HepG2 (cell line): Measurements from ENCODE around the gene MMP25. TPM values are rescaled to one million over a fixed set of nuclear protein-coding genes. Genes with fewer than 3 reads are reported as not detected.
A peak's percentile ranks its signal among the peaks of the same experiment; 100 is the strongest.

Experiments
- ATAC-seq: fragments of 200-7000 bp; cut with Tn5 transposase; 3 replicates; pipeline ENCODE4 v1.9.1; 2020; ENCODE audit warnings: mild to moderate bottlenecking, moderate library complexity
- BruUV-seq: library from RNA; stranded (reverse); fragments of 400-500 nt; replicated peaks from 2 replicates; lab custom pipeline; 2021; lab: Mats Ljungman, UMichigan
- CTCF ChIA-PET: fragments of 300-600 bp; formaldehyde crosslinking; extraction: SDS; loops from one replicate; lab custom pipeline; 2021; ENCODE audit warnings: low total read pairs, inconsistent platforms, low intra/inter-chr PET ratio; lab: Yijun Ruan, JAX
- POLR2A ChIA-PET: fragments of 350-600 bp; sonication (Branson Sonifier 250); formaldehyde crosslinking; loops from one replicate; lab custom pipeline; 2020; ENCODE audit warnings: antibody characterized with exemption, inconsistent platforms; lab: Yijun Ruan, JAX
- DNase-seq: peaks from one replicate; pipeline ENCODE4 v3.0.0-alpha.2; 2015; ENCODE audit warnings: low spot score
- FAIRE-seq: peaks from 3 replicates; lab custom pipeline; 2011; peaks lifted over from hg19 to GRCh38; lab: Jason Lieb, UNC
- H2AFZ ChIP-seq: one replicate; pipeline ENCODE4 v1.6.1; 2011; ENCODE audit warnings: low read length, inconsistent platforms
- H3K27ac ChIP-seq: fragments of 300-600 bp; 3 replicates; pipeline ENCODE4 v1.8.0; 2011; ENCODE audit warnings: mixed run types, mild to moderate bottlenecking, mixed read lengths, low read length, inconsistent platforms; ENCODE audit not compliant: insufficient read depth; ENCODE audit errors: extremely low read length
- H3K27me3 ChIP-seq, 2 experiments: fragments of 200-600 bp in 1 of 2; 2 replicates in 1 of 2; 3 replicates in 1 of 2; pipeline versions ENCODE4 v1.6.0 to v1.8.0; 2011; ENCODE audit warnings: low read length in 2 of 2, mild to moderate bottlenecking in 2 of 2, moderate library complexity in 2 of 2, inconsistent platforms in 1 of 2; ENCODE audit not compliant: insufficient read depth in 2 of 2, control insufficient read depth in 1 of 2
- H3K36me3 ChIP-seq, 2 experiments: fragments of 200-600 bp in 1 of 2; replicated peaks in 1 of 2; 2 replicates in 1 of 2; 3 replicates in 1 of 2; pipeline versions ENCODE4 v1.5.1 to v1.8.0; 2011; ENCODE audit warnings: low read length in 2 of 2, inconsistent platforms in 1 of 2; ENCODE audit not compliant: insufficient read depth in 2 of 2, control insufficient read depth in 1 of 2
- H3K4me1 ChIP-seq: 2 replicates; pipeline ENCODE4 v1.5.1; 2012; ENCODE audit warnings: low read length, inconsistent platforms; ENCODE audit not compliant: insufficient read depth
- H3K4me2 ChIP-seq: 2 replicates; pipeline ENCODE4 v1.6.0; 2011; ENCODE audit warnings: low read depth, low read length, inconsistent platforms
- H3K4me3 ChIP-seq, 3 experiments: fragments of 200-600 bp in 1 of 3; sonication (generic), shearing (Covaris generic) in 1 of 3; replicated peaks in 1 of 3; 2 replicates each; pipeline ENCODE4 v1.5.1; 2011 to 2016; ENCODE audit warnings: low read length in 3 of 3, inconsistent platforms in 2 of 3, low read depth in 2 of 3, mild to moderate bottlenecking in 2 of 3, control low read depth in 1 of 3, mixed read lengths in 1 of 3; ENCODE audit not compliant: insufficient read depth in 1 of 3
- H3K79me2 ChIP-seq: one replicate; pipeline ENCODE4 v1.6.1; 2011; ENCODE audit warnings: low read length, inconsistent platforms; ENCODE audit not compliant: insufficient read depth
- H3K9ac ChIP-seq: 2 replicates; pipeline ENCODE4 v1.6.0; 2011; ENCODE audit warnings: mild to moderate bottlenecking, low read depth, low read length, inconsistent platforms; ENCODE audit not compliant: insufficient read depth
- H3K9me3 ChIP-seq: 2 replicates; pipeline ENCODE4 v1.5.1; 2012; ENCODE audit warnings: mild to moderate bottlenecking, low read length
- H4K20me1 ChIP-seq: 2 replicates; pipeline ENCODE4 v1.6.0; 2011; ENCODE audit warnings: inconsistent platforms, mild to moderate bottlenecking, low read length, moderate library complexity; ENCODE audit not compliant: insufficient read depth
- AGO2 ChIP-seq: fragments of 200-400 bp; formaldehyde crosslinking; optimal IDR thresholded peaks from 2 replicates; pipeline ENCODE3; 2017; ENCODE audit warnings: mild to moderate bottlenecking, low read depth, low read length, moderate library complexity
- CAMTA2 ChIP-seq: sonication (generic); formaldehyde crosslinking; IDR thresholded peaks from 2 replicates; pipeline ENCODE4 v1.4.0; 2020; ENCODE audit warnings: mild to moderate bottlenecking, missing genetic modification reagents, borderline replicate concordance
- FOXP1 ChIP-seq, 2 experiments: fragments of 450-650 bp in 1 of 2; IDR thresholded peaks; 2 replicates each; pipeline ENCODE4 v1.6.1; 2017 to 2018; ENCODE audit warnings: antibody characterized with exemption in 1 of 2
- MTA1 ChIP-seq: sonication (generic); formaldehyde crosslinking; IDR thresholded peaks from 2 replicates; pipeline ENCODE4 v1.4.0; 2020; ENCODE audit warnings: missing genetic modification reagents, mild to moderate bottlenecking, borderline replicate concordance
- NCOA2 ChIP-seq: sonication (generic); formaldehyde crosslinking; IDR thresholded peaks from 2 replicates; pipeline ENCODE4 v1.8.0; 2022; ENCODE audit warnings: inconsistent platforms
- NFATC3 ChIP-seq: sonication (generic); formaldehyde crosslinking; IDR thresholded peaks from 2 replicates; pipeline ENCODE4 v1.5.1; 2020; ENCODE audit warnings: mild to moderate bottlenecking, missing genetic modification reagents
- POLR2A ChIP-seq, 2 experiments: IDR thresholded peaks; 2 replicates each; pipeline ENCODE4 v1.6.1; 2011; ENCODE audit warnings: low read depth in 2 of 2, low read length in 2 of 2, mild to moderate bottlenecking in 1 of 2, moderate library complexity in 1 of 2; ENCODE audit not compliant: insufficient read depth in 1 of 2
- SP2 ChIP-seq: sonication (generic); formaldehyde crosslinking; IDR thresholded peaks from 2 replicates; pipeline ENCODE4 v1.5.1; 2020; ENCODE audit warnings: mild to moderate bottlenecking, missing genetic modification reagents
- SRSF9 ChIP-seq: fragments of 200-400 bp; formaldehyde crosslinking; IDR thresholded peaks from 2 replicates; pipeline ENCODE4 v1.6.1; 2018; ENCODE audit warnings: borderline replicate concordance, mild to moderate bottlenecking, low read depth, low read length; ENCODE audit not compliant: insufficient read depth, poor library complexity, severe bottlenecking
- ZNF326 ChIP-seq: sonication (generic); formaldehyde crosslinking; IDR thresholded peaks from 2 replicates; pipeline ENCODE4 v1.4.0; 2020; ENCODE audit warnings: missing genetic modification reagents, borderline replicate concordance
- ZNF496 ChIP-seq: sonication (generic); formaldehyde crosslinking; IDR thresholded peaks from 2 replicates; pipeline ENCODE4 v1.8.1; 2023; ENCODE audit warnings: mild to moderate bottlenecking, moderate library complexity, missing genetic modification reagents; ENCODE audit not compliant: insufficient replicate concordance
- ZNF672 ChIP-seq: sonication (generic); formaldehyde crosslinking; IDR thresholded peaks from 2 replicates; pipeline ENCODE4 v1.8.1; 2022; ENCODE audit warnings: missing genetic modification reagents
- WGBS: methylation state at CpG from one replicate; pipeline ENCODE4 v1.1.6; 2017; ENCODE audit warnings: low lambda C conversion rate; 5-methylcytosine and 5-hydroxymethylcytosine counted together
- in situ Hi-C: cut with HindIII; loops from 2 replicates; pipeline ENCODE4 v1.10.0; 2017; ENCODE audit warnings: low pct_unique_long_range_greater_than_20kb; ENCODE audit not compliant: extremely low pct_ligation_motif_present
- intact Hi-C: fragments of 100-400 bp; cut with micrococcal nuclease; formaldehyde crosslinking; loops from one replicate; pipeline ENCODE4 v1.10.0; 2022; ENCODE audit not compliant: unreplicated experiment
- polyA plus RNA-seq, 8 experiments: library from polyadenylated mRNA; depleted of rRNA in 3 of 8; stranded (reverse) in 7 of 8; unstranded in 1 of 8; fragments of >200 nt; fragmentation: Illumina TruSeq in 4 of 8; extraction: Trizol in 4 of 8; gene quantifications; 2 replicates each; pipeline versions ENCODE4 v1.2.1 to v1.2.3, GENCODE V29; 2011 to 2016; ENCODE audit warnings: low read depth in 4 of 8, missing spikeins in 1 of 8, mixed read lengths in 1 of 8; ENCODE audit not compliant: insufficient read depth in 1 of 8
- total RNA-seq, 5 experiments: library from RNA; depleted of rRNA; stranded (reverse); fragments of >200 nt; fragmentation: Illumina TruSeq; extraction: Trizol; gene quantifications; 2 replicates each; pipeline ENCODE4 v1.2.3, GENCODE V29; 2016; ENCODE audit warnings: low read depth in 1 of 5
- TF ChIP-seq, protein P1 (sequence below): sonication (generic); formaldehyde crosslinking; IDR thresholded peaks from 2 replicates; pipeline ENCODE4 v1.5.0; 2020; ENCODE audit warnings: missing genetic modification reagents
- TF ChIP-seq, protein P2 (sequence below): IDR thresholded peaks from 2 replicates; pipeline ENCODE4 v1.6.1; 2016; ENCODE audit warnings: low read depth, borderline replicate concordance

Gene MMP25
- total and polyA plus RNA-seq, 2 of the 13 experiments (the other 11 are each of a cell fraction or from before 2014, with no cell fraction given): 0.04 to 0.08 TPM

DNA sequence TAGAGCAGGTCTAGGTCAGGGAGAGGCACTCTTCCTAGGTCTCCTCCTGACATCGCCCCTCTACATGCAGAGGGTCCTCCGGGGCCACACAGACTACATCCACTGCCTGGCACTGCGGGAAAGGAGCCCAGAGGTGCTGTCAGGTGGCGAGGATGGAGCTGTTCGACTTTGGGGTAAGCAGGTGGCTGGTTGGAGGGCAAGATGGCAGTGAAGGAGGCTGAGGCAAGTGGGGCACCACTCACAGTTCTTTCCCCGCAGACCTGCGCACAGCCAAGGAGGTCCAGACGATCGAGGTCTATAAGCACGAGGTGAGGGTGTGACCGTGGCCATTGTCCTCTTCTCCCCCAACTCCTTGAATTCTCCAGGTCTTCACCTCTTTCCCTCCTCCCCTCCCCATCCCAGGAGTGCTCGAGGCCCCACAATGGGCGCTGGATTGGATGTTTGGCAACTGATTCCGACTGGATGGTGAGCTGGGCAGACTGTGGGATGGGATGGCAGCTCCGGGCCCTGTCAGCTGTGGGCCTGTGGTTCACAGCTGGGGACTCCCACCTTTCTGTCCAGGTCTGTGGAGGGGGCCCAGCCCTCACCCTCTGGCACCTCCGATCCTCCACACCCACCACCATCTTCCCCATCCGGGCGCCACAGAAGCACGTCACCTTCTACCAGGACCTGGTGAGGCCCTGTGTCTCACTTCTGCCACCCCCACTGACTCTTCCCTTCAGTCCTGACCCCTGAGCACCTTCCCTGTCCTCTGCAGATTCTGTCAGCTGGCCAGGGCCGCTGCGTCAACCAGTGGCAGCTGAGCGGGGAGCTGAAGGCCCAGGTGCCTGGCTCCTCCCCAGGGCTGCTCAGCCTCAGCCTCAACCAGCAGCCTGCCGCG, 19.5 kb upstream of the MMP25 start:
- ChIA-PET CTCF (no interaction called here), POLR2A (interaction anchor here (0.9 to 18.8 kb wide), 8 partner anchors 16 to 104 kb away, joined by 3 to 750 read pairs (median 6); partner anchors contain the start of genes CLDN9 and IL32)
- intact Hi-C loops: no loop called here
- Histone ChIP-seq H3K27me3 (peaks cover 5 to 32% of the 10 kb centered on the region in 2 experiments), H3K36me3 (peaks cover 16 to 17% of the 10 kb centered on the region in 2 experiments; a peak in 4 of 5 replicates), H3K4me1 (peaks cover 47% of the 10 kb centered on the region), H3K9ac (no peak overlapping the region)
- DNase-seq: no peak
- no peak for FAIRE-seq
- TF ChIP-seq SP2 (no peak), POLR2A (IDR thresholded peaks at IDR 0.05; ENCODE audit: insufficient read depth in 1 of 2, low read depth in 2 of 2, low read length in 2 of 2) (0 out of 4 replicates have a peak, but pooled peaks of 1 of the 2 experiments have one; percentile 16), AGO2 (peak; percentile 40)
- TF ChIP-seq, all 625 proteins: peak for 2
- Histone ChIP-seq H3K79me2 (peaks cover 5% of the 10 kb centered on the region), H4K20me1 (peaks cover 23% of the 10 kb centered on the region; the same call in 1 of the 2 replicates), H3K9me3 (no peaks in the 10 kb centered on the region), H3K27ac (no peak overlapping the region), H3K4me3 (no peak overlapping the region), H2AFZ (no peak overlapping the region), H3K4me2 (no peak overlapping the region)
- in situ Hi-C loops: no loop called here
- 94% methylated on average over 21 of the region's 24 CpGs for WGBS
- no peak for ATAC-seq
- BruUV-seq: no TSS peak

DNA sequence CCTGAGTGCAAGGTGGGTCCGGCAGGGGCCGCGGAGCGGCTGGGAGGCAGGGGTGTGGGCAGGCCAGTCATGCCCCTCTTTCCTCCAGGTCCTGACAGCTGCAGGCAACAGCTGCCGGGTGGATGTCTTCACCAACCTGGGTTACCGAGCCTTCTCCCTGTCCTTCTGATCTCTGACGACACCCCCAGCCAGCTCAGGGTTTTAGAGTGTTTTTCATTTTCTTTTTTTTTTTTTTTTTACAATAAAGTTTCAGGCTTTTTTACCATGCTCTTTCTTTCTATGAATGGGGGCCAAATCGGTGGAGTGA, 18.9 kb upstream of the MMP25 start:
- BruUV-seq: no TSS peak
- intact Hi-C loops (no loop called here), in situ Hi-C loops (no loop called here)
- 93% methylated on average over 8 of the region's 8 CpGs for WGBS
- FAIRE-seq: no peak
- ChIA-PET POLR2A (interaction anchor here (0.9 to 18.8 kb wide), 13 partner anchors 8 to 107 kb away, joined by 3 to 750 read pairs (median 6); partner anchors contain the start of genes CLDN9, IL32, KREMEN2 and PKMYT1), CTCF (interaction anchor here (1.7 kb wide), 1 partner anchor 24 kb away, joined by 11 read pairs; no protein-coding TSS in a partner anchor)
- H3K79me2 ChIP-seq: peaks cover 4% of the 10 kb centered on the region
- H3K4me1 ChIP-seq: peaks cover 41% of the 10 kb centered on the region
- no peak overlapping the region for H3K4me2 ChIP-seq
- H3K36me3 ChIP-seq: peaks cover 16 to 17% of the 10 kb centered on the region in 2 experiments; a peak in 4 of 5 replicates
- no peaks in the 10 kb centered on the region for H3K9me3 ChIP-seq
- H3K9ac ChIP-seq: no peak overlapping the region
- DNase-seq: no peak
- no peak overlapping the region for H3K27ac ChIP-seq
- no peak for ATAC-seq
- H2AFZ ChIP-seq: no peak overlapping the region
- H3K4me3 ChIP-seq: no peak overlapping the region
- peaks cover 5 to 38% of the 10 kb centered on the region in 2 experiments for H3K27me3 ChIP-seq
- H4K20me1 ChIP-seq: peaks cover 17% of the 10 kb centered on the region; the same call in 1 of the 2 replicates
- no peak for TF ChIP-seq NFATC3 (CRISPR knock-in tag)
- no peak for TF ChIP-seq CAMTA2 (CRISPR knock-in tag)
- TF ChIP-seq, protein P1, sequence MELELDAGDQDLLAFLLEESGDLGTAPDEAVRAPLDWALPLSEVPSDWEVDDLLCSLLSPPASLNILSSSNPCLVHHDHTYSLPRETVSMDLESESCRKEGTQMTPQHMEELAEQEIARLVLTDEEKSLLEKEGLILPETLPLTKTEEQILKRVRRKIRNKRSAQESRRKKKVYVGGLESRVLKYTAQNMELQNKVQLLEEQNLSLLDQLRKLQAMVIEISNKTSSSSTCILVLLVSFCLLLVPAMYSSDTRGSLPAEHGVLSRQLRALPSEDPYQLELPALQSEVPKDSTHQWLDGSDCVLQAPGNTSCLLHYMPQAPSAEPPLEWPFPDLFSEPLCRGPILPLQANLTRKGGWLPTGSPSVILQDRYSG (CRISPR knock-in tag): no peak
- no peak for TF ChIP-seq ZNF672 (CRISPR knock-in tag)
- no peak for TF ChIP-seq ZNF496 (CRISPR knock-in tag)
- TF ChIP-seq ZNF326: no peak
- TF ChIP-seq, protein P2, sequence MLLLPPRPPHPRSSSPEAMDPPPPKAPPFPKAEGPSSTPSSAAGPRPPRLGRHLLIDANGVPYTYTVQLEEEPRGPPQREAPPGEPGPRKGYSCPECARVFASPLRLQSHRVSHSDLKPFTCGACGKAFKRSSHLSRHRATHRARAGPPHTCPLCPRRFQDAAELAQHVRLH (CRISPR knock-in tag): no peak
- no peak for TF ChIP-seq FOXP1 (IDR thresholded peaks at IDR 0.05)
- TF ChIP-seq FOXP1 (CRISPR knock-in tag; IDR thresholded peaks at IDR 0.05): no peak
- TF ChIP-seq MTA1 (CRISPR knock-in tag): no peak
- no peak for TF ChIP-seq SRSF9
- no peak for TF ChIP-seq NCOA2 (CRISPR knock-in tag)
